Muscle of leg (tissue), 11 donors: Measurements from ENCODE around the gene SPAAR. TPM values are rescaled to one million over a fixed set of nuclear protein-coding genes. Genes with fewer than 3 reads are reported as not detected.

Experiments
- DNase-seq: peaks from one replicate; pipeline ENCODE4 v3.0.0; 2013
- H3K27ac ChIP-seq: one replicate; pipeline ENCODE4 v1.5.1; 2013; ENCODE audit warnings: mild to moderate bottlenecking, low read length, control low read depth
- H3K27me3 ChIP-seq: one replicate; pipeline ENCODE4 v1.6.1; 2013; ENCODE audit warnings: low read length; ENCODE audit not compliant: control insufficient read depth, insufficient read depth
- H3K36me3 ChIP-seq: one replicate; pipeline ENCODE4 v1.6.1; 2013; ENCODE audit warnings: low read length; ENCODE audit not compliant: control insufficient read depth, insufficient read depth
- H3K4me1 ChIP-seq: one replicate; pipeline ENCODE4 v1.6.1; 2013; ENCODE audit warnings: low read length; ENCODE audit not compliant: control insufficient read depth, insufficient read depth
- H3K4me3 ChIP-seq: one replicate; pipeline ENCODE4 v1.5.1; 2013; ENCODE audit warnings: low read length, control low read depth
- H3K9me3 ChIP-seq: replicated peaks from 2 replicates; pipeline ENCODE4 v1.6.1; 2013; ENCODE audit warnings: low read depth, low read length; ENCODE audit not compliant: control insufficient read depth
- WGBS: methylation state at CpG from one replicate; pipeline ENCODE4 v1.1.5; 2013; ENCODE audit warnings: missing lambda C conversion rate; ENCODE audit not compliant: insufficient coverage; 5-methylcytosine and 5-hydroxymethylcytosine counted together
- polyA plus RNA-seq, 8 donors: library from polyadenylated mRNA; unstranded; fragments of 120-200 nt; gene quantifications; one replicate each; pipeline versions ENCODE4 v1.2.1 to v1.2.3, GENCODE V29; 2013; ENCODE audit warnings: inconsistent platforms in 1 of 8, low replicate concordance in 1 of 8; ENCODE audit not compliant: insufficient read length in 8 of 8, insufficient read depth in 1 of 8
- total RNA-seq: library from RNA; stranded (reverse); fragments of 120-200 nt; gene quantifications from one replicate; pipeline ENCODE4 v1.2.4, GENCODE V29; 2013

The SPAAR gene
- total and polyA plus RNA-seq, 9 donors, result 0.89 to 2.3 (median 1.9) TPM

- no peak overlapping the region for H3K4me3 ChIP-seq
- no peak overlapping the region for H3K27ac ChIP-seq
- no peaks in the 10 kb centered on the region for H3K36me3 ChIP-seq
- H3K9me3 ChIP-seq, result no peaks in the 10 kb centered on the region
- H3K4me1 ChIP-seq, result peaks cover 3% of the 10 kb centered on the region
- H3K27me3 ChIP-seq, result peaks cover 2% of the 10 kb centered on the region
- no peak for DNase-seq
Measured at GRCh38 chr9:35898337-35898736, 11.0 kb upstream of the SPAAR start.

- no peak overlapping the region for H3K4me3 ChIP-seq
- H3K4me1 ChIP-seq, result peaks cover 9% of the 10 kb centered on the region
- H3K27me3 ChIP-seq, result peaks cover 2% of the 10 kb centered on the region
- DNase-seq, result no peak
- H3K27ac ChIP-seq, result no peak overlapping the region
- WGBS, result no CpG with 5 or more reads among the region's 2 CpGs
- H3K36me3 ChIP-seq, result no peaks in the 10 kb centered on the region
- H3K9me3 ChIP-seq, result no peaks in the 10 kb centered on the region
Measured at GRCh38 chr9:35899021-35899420, 10.3 kb upstream of the SPAAR start.

- Histone ChIP-seq H3K4me3 (no peak overlapping the region), H3K27me3 (no peaks in the 10 kb centered on the region), H3K4me1 (peaks cover 50% of the 10 kb centered on the region), H3K27ac (no peak overlapping the region), H3K36me3 (no peaks in the 10 kb centered on the region), H3K9me3 (no peaks in the 10 kb centered on the region)
- peak; percentile 74 for DNase-seq
- WGBS, result 80% methylated on average over 1 of the region's 3 CpGs
Measured at GRCh38 chr9:35903049-35903448, 6.2 kb upstream of the SPAAR start.

GRCh38 chr9:35904338-35904737, 5.0 kb upstream of the SPAAR start:
- H3K36me3 ChIP-seq, result no peaks in the 10 kb centered on the region
- 44% methylated on average over 2 of the region's 8 CpGs for WGBS
- no peaks in the 10 kb centered on the region for H3K9me3 ChIP-seq
- H3K4me3 ChIP-seq, result no peak overlapping the region
- H3K27ac ChIP-seq, result no peak overlapping the region
- no peaks in the 10 kb centered on the region for H3K27me3 ChIP-seq
- DNase-seq, result no peak
- H3K4me1 ChIP-seq, result peaks cover 63% of the 10 kb centered on the region

- Histone ChIP-seq H3K36me3 (no peaks in the 10 kb centered on the region), H3K27ac (peak overlapping the region; percentile 92), H3K27me3 (no peaks in the 10 kb centered on the region), H3K4me3 (no peak overlapping the region), H3K4me1 (peaks cover 71% of the 10 kb centered on the region), H3K9me3 (no peaks in the 10 kb centered on the region)
- DNase-seq, result peak; percentile 42
- WGBS, result 57% methylated on average over 6 of the region's 8 CpGs
Measured at GRCh38 chr9:35905051-35905781, 4.1 kb upstream of the SPAAR start.

- Histone ChIP-seq H3K27me3 (no peaks in the 10 kb centered on the region), H3K9me3 (no peaks in the 10 kb centered on the region), H3K4me3 (no peak within 1 kb of the TSS), H3K36me3 (no peaks in the 10 kb centered on the region), H3K4me1 (peaks cover 74% of the 10 kb centered on the region), H3K27ac (peak within 1 kb of the TSS; percentile 95)
- 40% methylated on average over 19 of the region's 30 CpGs for WGBS
- peak; percentile 94 for DNase-seq
Measured at GRCh38 chr9:35905912-35906679, 3.2 kb upstream of the SPAAR start, which contains the start of gene HRCT1. HRCT1 (plus strand) TSS chr9:35906202; CDS start chr9:35906288, 86 bp downstream.

GRCh38 chr9:35906923-35907699, 2.2 kb upstream of the SPAAR start:
- H3K27me3 ChIP-seq, result no peaks in the 10 kb centered on the region
- peaks cover 74% of the 10 kb centered on the region for H3K4me1 ChIP-seq
- peak; percentile 90 for DNase-seq
- 22% methylated on average over 8 of the region's 14 CpGs for WGBS
- H3K4me3 ChIP-seq, result no peak overlapping the region
- H3K27ac ChIP-seq, result peak overlapping the region; percentile 95
- H3K36me3 ChIP-seq, result no peaks in the 10 kb centered on the region
- no peaks in the 10 kb centered on the region for H3K9me3 ChIP-seq

- H3K4me1 ChIP-seq, result peaks cover 74% of the 10 kb centered on the region
- no peaks in the 10 kb centered on the region for H3K9me3 ChIP-seq
- H3K27ac ChIP-seq, result peak overlapping the region; percentile 95
- no peaks in the 10 kb centered on the region for H3K27me3 ChIP-seq
- H3K4me3 ChIP-seq, result no peak overlapping the region
- 20% methylated on average over 9 of the region's 13 CpGs for WGBS
- peak; percentile 97 for DNase-seq
- no peaks in the 10 kb centered on the region for H3K36me3 ChIP-seq
Measured at GRCh38 chr9:35907711-35908503, 1.4 kb upstream of the SPAAR start.

GRCh38 chr9:35908504-35909125, 675 bp upstream of the SPAAR start:
- WGBS, result 56% methylated on average over 6 of the region's 9 CpGs
- Histone ChIP-seq H3K27me3 (no peaks in the 10 kb centered on the region), H3K4me3 (no peak overlapping the region), H3K27ac (peak overlapping the region; percentile 95), H3K9me3 (no peaks in the 10 kb centered on the region), H3K4me1 (peaks cover 69% of the 10 kb centered on the region), H3K36me3 (no peaks in the 10 kb centered on the region)
- peak; percentile 87 for DNase-seq
